HG02973 (cell line): Measurements from ENCODE around the gene NOTO.
"Not testable (repeated sequence)": the region's sequence is repeated elsewhere in the genome, so short reads cannot be mapped to it uniquely, and the experiment has no call there.

Experiments
- ATAC-seq: cut with Tn5 transposase; IDR thresholded peaks from one replicate; pipeline ENCODE4 v1.9.1; 2021; ENCODE audit warnings: moderate library complexity; ENCODE audit not compliant: unreplicated experiment

The NOTO gene

GRCh38 chr2:73202156-73203054, at the start of gene NOTO:
NOTO (plus strand) TSS chr2:73202574; CDS start chr2:73202667, 93 bp downstream.
- no peak for ATAC-seq

GRCh38 chr2:73156539-73157124, 45.7 kb upstream of the NOTO start:
- ATAC-seq = no peak

- ATAC-seq = no peak
Observed at GRCh38 chr2:73162856-73163391, 39.5 kb upstream of the NOTO start.

- ATAC-seq = peak; percentile 72
Observed at GRCh38 chr2:73163483-73164367, 38.6 kb upstream of the NOTO start.

GRCh38 chr2:73165978-73166377, 36.4 kb upstream of the NOTO start:
- ATAC-seq = not testable (repeated sequence)

GRCh38 chr2:73166813-73167212, 35.6 kb upstream of the NOTO start:
- not testable (repeated sequence) for ATAC-seq

GRCh38 chr2:73168348-73168747, 34.0 kb upstream of the NOTO start:
- not testable (repeated sequence) for ATAC-seq

GRCh38 chr2:73170341-73170740, 32.0 kb upstream of the NOTO start:
- ATAC-seq = not testable (repeated sequence)

- no peak for ATAC-seq
Observed at GRCh38 chr2:73172963-73173362, 29.4 kb upstream of the NOTO start.

- no peak for ATAC-seq
Observed at GRCh38 chr2:73173781-73174180, 28.6 kb upstream of the NOTO start.

- ATAC-seq = no peak
Observed at GRCh38 chr2:73174244-73174643, 28.1 kb upstream of the NOTO start.

- ATAC-seq = no peak
Observed at GRCh38 chr2:73174941-73175662, 27.3 kb upstream of the NOTO start.

GRCh38 chr2:73175663-73176204, 26.6 kb upstream of the NOTO start:
- no peak for ATAC-seq

GRCh38 chr2:73176205-73176880, 26.0 kb upstream of the NOTO start:
- ATAC-seq = no peak

- ATAC-seq = peak; percentile 83
Observed at GRCh38 chr2:73176881-73177644, 25.3 kb upstream of the NOTO start.

- ATAC-seq = no peak
Observed at GRCh38 chr2:73177645-73178255, 24.6 kb upstream of the NOTO start.

- ATAC-seq = no peak
Observed at GRCh38 chr2:73185965-73186364, 16.4 kb upstream of the NOTO start.

GRCh38 chr2:73187549-73187948, 14.8 kb upstream of the NOTO start:
- no peak for ATAC-seq
